Measurements from ENCODE around the gene ORAI2. TPM values are rescaled to one million over a fixed set of nuclear protein-coding genes. Genes with fewer than 3 reads are reported as not detected.

Gene ORAI2
- total and polyA plus RNA-seq, 2 of the 13 experiments (the other 11 are each of a cell fraction or from before 2014, with no cell fraction given) = 3.0 to 6.0 TPM

GRCh38 chr7:102464577-102465280, 31.4 kb downstream of the ORAI2 start, which contains the start of the genes ALKBH4 and LRWD1 (continued):
- TF ChIP-seq, protein P1, sequence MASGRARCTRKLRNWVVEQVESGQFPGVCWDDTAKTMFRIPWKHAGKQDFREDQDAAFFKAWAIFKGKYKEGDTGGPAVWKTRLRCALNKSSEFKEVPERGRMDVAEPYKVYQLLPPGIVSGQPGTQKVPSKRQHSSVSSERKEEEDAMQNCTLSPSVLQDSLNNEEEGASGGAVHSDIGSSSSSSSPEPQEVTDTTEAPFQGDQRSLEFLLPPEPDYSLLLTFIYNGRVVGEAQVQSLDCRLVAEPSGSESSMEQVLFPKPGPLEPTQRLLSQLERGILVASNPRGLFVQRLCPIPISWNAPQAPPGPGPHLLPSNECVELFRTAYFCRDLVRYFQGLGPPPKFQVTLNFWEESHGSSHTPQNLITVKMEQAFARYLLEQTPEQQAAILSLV (CRISPR knock-in tag; IDR thresholded peaks at IDR 0.05; ENCODE audit: borderline replicate concordance) = peak; percentile 94; the same call in 1 of the 2 replicates
- TF ChIP-seq CC2D1A (CRISPR knock-in tag; IDR thresholded peaks at IDR 0.05) (no peak), HOMEZ (CRISPR knock-in tag; IDR thresholded peaks at IDR 0.05; ENCODE audit: low read depth) (no peak), ZNF12 (CRISPR knock-in tag; IDR thresholded peaks at IDR 0.05) (no peak), ZNF672 (CRISPR knock-in tag; IDR thresholded peaks at IDR 0.05) (no peak), ZNF224 (CRISPR knock-in tag; IDR thresholded peaks at IDR 0.05) (peak; percentile 67; the same call in 1 of the 2 replicates), MZF1 (CRISPR knock-in tag; IDR thresholded peaks at IDR 0.05; ENCODE audit: borderline replicate concordance) (no peak), ZFAT (CRISPR knock-in tag; conservative IDR thresholded peaks at IDR 0.05) (no peak), ZNF589 (CRISPR knock-in tag; conservative IDR thresholded peaks at IDR 0.05) (peak; percentile 78; the same call in 1 of the 2 replicates), HES4 (CRISPR knock-in tag; IDR thresholded peaks at IDR 0.05; ENCODE audit: borderline replicate concordance) (peak; percentile 81; the same call in 1 of the 2 replicates), POGZ (CRISPR knock-in tag; IDR thresholded peaks at IDR 0.05) (no peak), MIXL1 (CRISPR knock-in tag; IDR thresholded peaks at IDR 0.05) (no peak), ISL2 (CRISPR knock-in tag; IDR thresholded peaks at IDR 0.05) (0 out of 2 replicates have a peak, but pooled peaks have one; percentile 24), ZFP36 (IDR thresholded peaks at IDR 0.05; ENCODE audit: borderline replicate concordance, low read depth, low read length, partially characterized antibody) (no peak), RCOR2 (CRISPR knock-in tag; IDR thresholded peaks at IDR 0.05) (no peak), ZNF674 (CRISPR knock-in tag; IDR thresholded peaks at IDR 0.05; ENCODE audit: low read depth) (no peak), ZNF549 (CRISPR knock-in tag; IDR thresholded peaks at IDR 0.05) (no peak), ZNF18 (CRISPR knock-in tag; IDR thresholded peaks at IDR 0.05; ENCODE audit: insufficient replicate concordance) (no peak), ZNF546 (CRISPR knock-in tag; conservative IDR thresholded peaks at IDR 0.05) (no peak), PBX3 (CRISPR knock-in tag; IDR thresholded peaks at IDR 0.05; ENCODE audit: borderline replicate concordance) (no peak), ZNF879 (CRISPR knock-in tag; IDR thresholded peaks at IDR 0.05) (no peak)
- TF ChIP-seq, protein P2, sequence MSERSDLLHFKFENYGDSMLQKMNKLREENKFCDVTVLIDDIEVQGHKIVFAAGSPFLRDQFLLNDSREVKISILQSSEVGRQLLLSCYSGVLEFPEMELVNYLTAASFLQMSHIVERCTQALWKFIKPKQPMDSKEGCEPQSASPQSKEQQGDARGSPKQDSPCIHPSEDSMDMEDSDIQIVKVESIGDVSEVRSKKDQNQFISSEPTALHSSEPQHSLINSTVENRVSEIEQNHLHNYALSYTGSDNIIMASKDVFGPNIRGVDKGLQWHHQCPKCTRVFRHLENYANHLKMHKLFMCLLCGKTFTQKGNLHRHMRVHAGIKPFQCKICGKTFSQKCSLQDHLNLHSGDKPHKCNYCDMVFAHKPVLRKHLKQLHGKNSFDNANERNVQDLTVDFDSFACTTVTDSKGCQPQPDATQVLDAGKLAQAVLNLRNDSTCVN (CRISPR knock-in tag; IDR thresholded peaks at IDR 0.05; ENCODE audit: borderline replicate concordance) = no peak
- TF ChIP-seq, protein P3, sequence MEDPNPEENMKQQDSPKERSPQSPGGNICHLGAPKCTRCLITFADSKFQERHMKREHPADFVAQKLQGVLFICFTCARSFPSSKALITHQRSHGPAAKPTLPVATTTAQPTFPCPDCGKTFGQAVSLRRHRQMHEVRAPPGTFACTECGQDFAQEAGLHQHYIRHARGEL (CRISPR knock-in tag; IDR thresholded peaks at IDR 0.05) = no peak

Data from HepG2 (cell line).